NCI-H2107 (cell line): ENCODE data around the gene THAP12.
A peak's percentile ranks its signal among the peaks of the same experiment; 100 is the strongest.
"Not testable (repeated sequence)": the region's sequence is repeated elsewhere in the genome, so short reads cannot be mapped to it uniquely, and the experiment has no call there.

Source experiments
- DNase-seq: peaks from one replicate; lab custom pipeline; 2025; lab: John Stamatoyannopoulos, UW

Gene THAP12

DNA sequence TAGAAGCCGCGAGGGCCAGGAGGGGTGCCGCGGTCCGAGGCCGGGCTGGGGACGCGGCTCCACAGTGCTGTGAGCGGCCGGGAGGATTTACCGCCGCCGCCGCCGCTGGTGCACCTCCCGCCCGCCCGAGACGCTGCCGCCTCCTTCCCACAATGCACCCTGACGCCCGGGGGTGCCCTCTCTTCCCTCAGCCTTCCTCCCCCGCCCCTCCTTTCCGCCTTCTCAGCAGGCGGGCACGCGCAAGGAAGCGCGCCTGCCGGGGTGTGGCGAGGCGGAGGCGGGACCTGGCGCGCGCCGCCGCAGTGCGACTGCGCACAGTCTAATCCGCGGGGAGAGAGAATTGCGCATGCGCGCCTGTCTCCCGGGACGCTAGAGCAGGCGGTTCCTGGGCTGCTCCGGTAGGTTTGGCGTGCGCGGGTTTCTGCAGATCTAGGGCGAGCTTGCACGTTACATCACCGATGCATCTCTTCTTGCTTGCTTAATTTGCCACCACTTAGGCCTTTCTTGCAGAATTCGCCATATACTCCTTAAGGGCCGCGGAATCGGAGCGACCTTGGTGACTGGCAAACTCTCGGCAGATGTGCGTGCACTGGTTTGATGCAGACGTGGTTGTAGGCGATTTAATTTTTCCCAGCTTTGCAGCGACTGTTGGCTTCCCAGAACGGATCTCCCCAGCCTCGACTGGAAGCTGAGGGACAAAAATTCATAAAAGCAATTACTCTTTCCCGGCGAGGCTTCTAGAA is at the start of gene THAP12, which contains the start of gene GVQW3:
Gene THAP12 (minus strand): TSS at position 156 of the 743 bp plus-strand sequence. CDS start 296 bp downstream, outside the sequence.
Gene GVQW3 (plus strand): TSS at position 347 of the 743 bp plus-strand sequence. CDS start 506 bp downstream, outside the sequence.
- DNase-seq = peak; percentile 92

DNA sequence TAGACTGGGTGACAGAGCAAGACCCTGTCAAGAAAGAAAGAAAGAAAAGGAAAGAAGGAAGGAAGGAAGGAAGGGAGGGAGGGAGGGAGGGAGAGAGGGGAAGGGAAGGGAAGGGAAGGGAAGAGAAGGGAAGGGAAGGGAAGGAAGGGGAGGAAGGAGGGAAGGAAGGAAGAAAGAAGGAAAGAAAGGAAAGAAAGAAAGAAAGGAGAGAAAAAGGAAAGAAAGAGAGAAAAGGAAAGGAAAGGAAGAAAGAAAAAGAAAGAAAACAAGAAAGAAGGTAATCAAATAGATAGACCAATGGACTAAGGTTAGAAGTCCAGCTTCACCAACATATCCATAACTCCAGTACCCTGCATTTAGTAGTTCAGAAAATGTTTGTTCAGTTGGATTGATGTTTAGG is 45.7 kb upstream of the THAP12 start:
- DNase-seq = no peak

DNA sequence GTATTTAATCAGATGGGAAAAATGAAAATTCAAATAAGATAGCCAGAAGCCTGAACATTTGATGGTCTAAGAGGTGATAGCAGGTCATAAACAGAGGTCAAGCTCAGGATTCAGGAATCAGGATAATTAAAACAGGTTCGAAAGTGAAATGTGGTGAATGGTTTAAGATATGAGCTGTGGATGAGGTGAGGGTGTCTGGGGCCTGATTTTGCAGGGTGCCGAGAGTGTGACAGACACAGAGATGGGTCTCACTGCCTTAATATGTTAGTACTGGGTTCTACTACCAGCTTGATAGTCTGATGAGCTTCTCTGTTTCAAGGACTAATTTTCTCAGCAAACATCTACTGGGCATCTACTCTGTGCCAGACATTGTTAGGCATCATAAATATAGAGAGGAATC is 44.0 kb upstream of the THAP12 start:
- DNase-seq = no peak

DNA sequence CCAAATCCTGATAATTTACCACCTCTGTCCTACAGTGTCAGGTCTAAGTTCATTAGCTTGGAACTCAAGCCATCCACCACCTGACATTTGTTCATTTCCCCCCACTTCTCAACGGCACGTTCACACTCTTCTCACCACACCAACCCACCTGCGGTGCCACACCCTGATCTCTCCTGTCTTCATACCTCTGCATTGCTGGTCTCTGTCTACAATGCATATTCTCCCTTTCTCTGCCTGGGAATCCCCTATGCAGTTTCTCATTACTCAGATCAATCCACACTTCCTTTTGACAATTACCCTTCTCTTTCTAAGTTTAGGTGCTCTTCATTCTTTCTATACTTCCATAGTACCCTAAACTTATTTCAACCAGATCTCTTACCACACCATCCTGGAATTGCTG is 43.4 kb upstream of the THAP12 start:
- DNase-seq = no peak

- DNase-seq = no peak
Observed at GRCh38 chr11:76419896-76420295, 39.0 kb upstream of the THAP12 start.

DNA sequence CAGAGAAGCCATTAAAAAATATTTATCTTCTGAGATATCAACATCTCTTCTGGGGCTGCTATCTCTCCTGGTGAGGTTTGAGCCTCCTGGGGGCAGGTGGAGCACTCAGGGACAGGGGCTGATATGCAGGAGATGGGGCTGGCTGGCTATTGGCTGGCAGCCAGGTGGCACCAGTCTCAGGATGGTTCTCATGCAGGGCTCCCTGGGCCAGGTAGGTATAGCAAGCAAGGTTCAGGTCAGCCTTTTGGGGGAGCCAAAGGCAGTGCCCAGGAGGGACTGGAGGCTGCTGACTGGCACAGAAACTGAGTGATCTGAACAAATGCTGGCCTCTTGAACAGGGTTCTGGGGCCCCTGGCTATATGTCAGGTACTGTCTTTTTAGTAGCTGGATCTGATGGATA is 34.1 kb upstream of the THAP12 start:
- DNase-seq = no peak

DNA sequence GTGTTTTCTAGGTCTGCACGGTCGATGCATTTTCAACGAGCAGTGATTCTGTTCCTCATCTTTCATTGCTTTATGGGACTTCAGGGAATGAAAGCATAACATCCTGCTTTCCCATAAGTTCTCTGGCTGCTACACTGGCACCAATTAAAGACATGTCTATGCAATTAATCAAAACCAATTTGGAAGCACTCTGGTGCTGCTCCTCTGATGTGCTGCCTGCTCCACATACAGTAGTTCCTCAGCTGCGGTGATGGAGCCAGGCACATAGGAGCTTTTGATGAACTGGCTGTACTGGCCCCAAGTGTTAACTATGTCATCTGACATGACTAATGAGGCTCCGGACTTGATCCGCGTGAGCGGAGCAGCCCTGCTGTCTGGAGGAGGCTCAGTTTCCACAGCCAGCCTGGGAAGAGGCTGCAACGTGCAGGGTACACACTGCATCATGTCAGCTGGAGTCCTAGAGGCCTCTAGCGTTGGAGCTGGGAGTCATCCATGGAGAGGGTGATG is 30.0 kb upstream of the THAP12 start:
- no peak for DNase-seq

DNA sequence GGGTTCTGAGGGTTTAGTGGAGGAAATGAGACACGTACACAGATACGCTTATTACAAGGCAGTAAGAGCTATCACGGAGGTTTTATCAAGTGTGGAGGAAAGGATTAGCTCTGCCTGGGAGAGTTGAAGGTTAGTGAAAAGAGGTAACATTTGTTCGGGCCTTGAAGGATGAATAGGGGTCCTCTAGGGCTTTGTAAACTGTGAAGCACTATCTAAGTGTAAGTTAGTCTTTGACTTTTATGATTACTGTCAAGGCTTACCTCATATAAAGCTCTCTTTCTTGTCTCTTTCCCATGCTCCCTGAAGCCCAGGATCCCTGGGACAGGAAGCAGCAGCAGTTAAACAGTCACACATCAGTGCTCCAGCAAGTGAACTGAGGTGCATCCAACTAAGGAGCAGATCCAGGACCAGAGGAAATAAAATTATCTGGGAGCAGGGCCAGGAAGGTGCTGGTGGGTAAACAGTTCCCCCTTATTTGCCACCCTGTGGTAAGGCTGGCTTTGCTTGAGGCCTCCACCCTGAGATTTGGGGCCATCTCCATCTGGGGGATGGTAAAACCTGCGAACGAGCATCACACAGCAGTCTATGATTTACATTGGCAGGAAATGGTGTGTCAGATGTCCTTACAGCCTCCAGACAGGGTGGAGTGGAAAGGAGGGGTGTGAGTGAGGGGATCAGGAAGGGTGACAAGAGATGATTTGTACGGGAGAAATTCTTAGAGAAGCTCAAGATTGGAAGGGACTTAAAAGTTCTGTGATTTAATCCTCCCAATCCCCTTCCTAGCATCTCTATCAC is 27.4 kb upstream of the THAP12 start:
- peak; percentile 3 for DNase-seq

DNA sequence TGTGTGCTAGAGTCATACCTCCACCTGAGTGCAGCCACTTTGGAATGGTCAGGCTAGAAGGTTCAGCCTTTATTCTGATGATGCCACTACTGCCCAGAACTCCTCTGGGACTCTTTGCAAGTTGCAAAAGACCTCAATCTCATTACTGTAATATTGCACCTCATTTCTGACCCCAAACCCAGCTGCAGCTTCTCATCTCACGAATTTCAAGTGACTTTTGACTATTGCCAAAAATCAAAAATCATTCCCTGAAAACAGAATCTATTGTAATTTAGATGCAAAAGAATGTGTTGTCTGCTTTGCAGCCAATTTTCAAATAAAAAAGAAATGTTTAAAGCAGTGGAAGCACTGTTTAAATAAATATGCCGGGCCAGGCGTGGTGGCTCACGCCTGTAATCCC is 25.4 kb upstream of the THAP12 start:
- DNase-seq = no peak

GRCh38 chr11:76401484-76401883 is 20.6 kb upstream of the THAP12 start:
- DNase-seq = not testable (repeated sequence)

- DNase-seq = no peak
Observed at GRCh38 chr11:76400967-76401366, 20.0 kb upstream of the THAP12 start.

DNA sequence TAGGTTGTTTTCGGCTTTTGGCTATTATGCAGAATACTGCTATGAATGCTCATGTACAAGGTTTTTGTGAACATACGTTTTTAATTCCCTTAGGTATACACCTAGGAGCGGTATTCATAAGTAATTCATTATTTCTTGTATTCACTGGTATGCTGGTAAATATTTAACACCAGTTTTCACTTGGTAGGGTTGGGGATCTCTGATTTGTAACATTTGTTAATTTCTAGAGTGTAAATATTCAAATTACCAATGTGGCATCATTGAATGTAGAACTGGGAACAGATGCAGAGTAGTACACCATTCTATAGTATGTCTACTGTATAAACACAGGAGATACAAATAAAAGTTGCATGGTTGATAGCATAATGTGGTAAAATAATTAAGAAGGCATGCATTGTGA is 16.5 kb upstream of the THAP12 start:
- DNase-seq = no peak

GRCh38 chr11:76395296-76395695 is 14.4 kb upstream of the THAP12 start:
- DNase-seq = no peak

DNA sequence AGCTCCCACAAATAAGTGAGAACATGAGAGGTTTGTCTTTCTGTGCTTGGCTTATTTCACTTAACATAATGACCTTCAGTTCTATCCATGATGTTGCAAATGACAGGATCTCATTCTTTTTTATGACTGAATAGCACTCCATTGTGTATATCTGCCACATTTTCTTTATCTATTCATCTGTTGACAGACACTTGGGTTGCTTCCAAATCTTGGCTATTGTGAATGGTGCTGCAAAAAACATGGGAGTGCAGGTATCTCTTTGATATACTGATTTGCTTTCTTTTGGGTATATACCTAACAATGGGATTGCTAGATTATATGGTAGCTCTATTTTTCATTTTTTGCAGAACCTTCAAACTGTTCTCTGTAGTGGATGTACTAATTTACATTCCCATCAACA is 13.5 kb upstream of the THAP12 start:
- no peak for DNase-seq

DNA sequence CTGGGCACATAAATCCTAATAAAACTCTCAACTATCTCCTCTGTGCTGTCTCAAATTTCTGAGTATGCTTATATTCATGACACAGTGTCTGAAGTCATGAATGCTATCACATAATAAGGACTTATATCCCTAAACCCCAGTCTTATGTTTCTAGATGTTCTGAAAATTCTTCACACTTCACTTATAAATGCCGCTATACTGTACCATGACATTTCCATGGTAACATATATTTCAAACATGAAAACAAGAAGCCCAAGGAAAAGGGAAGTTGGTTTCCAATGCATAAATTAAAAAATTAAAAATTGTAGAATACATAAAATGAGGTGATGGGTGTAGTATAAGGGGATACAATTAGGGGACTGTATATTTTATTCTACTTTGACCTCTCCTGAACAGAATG is 11.9 kb upstream of the THAP12 start:
- no peak for DNase-seq

DNA sequence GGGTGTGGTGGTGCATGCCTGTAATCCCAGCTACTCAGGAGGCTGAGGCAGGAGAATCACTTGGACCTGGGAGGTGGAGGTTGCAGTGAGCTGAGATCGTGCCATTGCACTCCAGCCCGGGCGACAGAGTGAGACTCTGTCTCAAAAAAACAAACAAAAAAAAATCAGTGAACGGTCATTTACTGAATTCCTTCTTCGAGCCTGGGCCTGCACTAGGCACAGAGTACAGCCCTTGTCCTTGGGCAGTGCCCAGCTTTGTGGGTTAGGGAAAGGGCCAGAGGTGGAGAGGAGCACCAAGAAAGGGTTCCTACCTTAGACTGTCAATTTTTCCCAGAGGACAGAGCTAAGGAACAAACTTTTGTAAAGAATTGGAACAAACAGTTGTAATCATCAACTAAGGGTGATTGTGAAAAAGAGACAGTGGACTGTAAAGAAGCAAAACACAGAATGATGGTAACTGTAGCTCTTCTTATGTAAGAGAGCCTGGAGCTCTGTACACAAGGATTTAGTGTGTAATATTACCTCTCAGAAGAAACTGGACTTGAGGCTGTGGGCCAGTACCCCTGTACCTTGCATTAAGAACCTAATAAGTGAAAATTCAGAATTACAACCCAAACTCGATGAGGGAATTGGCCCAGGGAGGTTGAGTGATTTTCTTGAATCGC is 11.0 kb upstream of the THAP12 start:
- no peak for DNase-seq

GRCh38 chr11:76391021-76391420 is 10.1 kb upstream of the THAP12 start:
- DNase-seq = no peak

- DNase-seq = no peak
Observed at GRCh38 chr11:76388408-76388807, 7.5 kb upstream of the THAP12 start.

- DNase-seq = no peak
Observed at GRCh38 chr11:76385903-76386302, 5.0 kb upstream of the THAP12 start.

- no peak for DNase-seq
Observed at GRCh38 chr11:76382209-76382608, 1.3 kb upstream of the THAP12 start.

DNA sequence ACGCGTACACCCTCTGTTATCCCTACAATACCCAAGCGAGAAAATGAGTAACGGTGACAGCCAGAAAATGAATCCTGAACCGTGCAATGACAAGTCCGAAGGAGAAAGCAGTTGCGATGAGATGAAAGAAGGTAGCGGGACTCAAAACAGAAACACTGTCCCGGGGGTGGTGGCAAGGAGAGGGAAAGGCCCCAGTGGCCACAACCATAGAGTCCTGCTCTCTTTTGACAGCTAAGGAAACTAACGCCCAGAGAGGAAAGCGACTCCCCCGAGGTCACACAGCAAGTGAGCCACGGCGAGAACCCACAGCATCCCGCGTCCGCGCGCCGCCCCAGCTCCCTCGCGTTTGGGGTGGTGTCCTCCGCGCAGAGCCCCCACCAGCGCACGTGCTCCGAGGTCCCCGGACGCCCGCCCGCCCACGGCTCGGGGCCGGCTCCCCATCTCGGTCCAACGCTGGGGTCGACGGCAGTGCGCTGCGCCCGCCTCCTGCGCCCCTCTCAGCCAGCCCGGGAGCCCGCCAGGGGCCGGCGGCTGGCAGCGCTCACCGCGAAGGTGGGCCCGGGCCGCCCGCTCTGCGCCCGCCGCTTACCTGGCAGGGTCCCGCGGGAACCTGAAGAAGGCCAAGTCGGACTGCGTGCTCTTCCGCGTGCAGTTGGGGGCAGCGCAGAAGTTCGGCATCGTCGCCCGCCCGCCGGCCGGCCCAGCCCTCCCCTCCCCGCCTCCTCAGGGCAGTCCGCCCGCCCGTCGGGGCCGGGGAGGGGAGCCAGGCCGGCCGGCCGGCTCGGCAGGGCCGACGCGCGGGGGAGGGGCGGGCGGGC is 564 bp downstream of the THAP12 start:
- no peak for DNase-seq

GRCh38 chr11:76379807-76380158 is 1.1 kb downstream of the THAP12 start:
- DNase-seq = no peak
